ENCODE data around the gene SOBP. TPM values are rescaled to one million over a fixed set of nuclear protein-coding genes. Genes with fewer than 3 reads are reported as not detected.

Gene SOBP
- total RNA-seq, 4 donors from 2014 or later, result 0.27 to 2.7 (median 1.5) TPM

- intact Hi-C loops (cut with DNase I; ENCODE audit: low total_unique reads), result no loop called here
- DNase-seq (ENCODE audit: low spot score in 2 of 2), result no peak
- H3K4me3 ChIP-seq (ENCODE audit: low read depth, poor library complexity, severe bottlenecking), result no peak overlapping the region
- TF ChIP-seq CTCF (IDR thresholded peaks at IDR 0.05), result no peak
- no peak for TF ChIP-seq POLR2A (IDR thresholded peaks at IDR 0.05)
- WGBS, 2 donors, result 92% methylated on average over 6 of the region's 6 CpGs
These were observed 173.4 kb downstream of the SOBP start for GRCh38 chr6:107663308-107663707.

GRCh38 chr6:107665382-107665781 lies 175.5 kb downstream of the SOBP start:
- no peak for TF ChIP-seq CTCF (IDR thresholded peaks at IDR 0.05)
- no peak for DNase-seq (ENCODE audit: low spot score in 2 of 2)
- H3K4me3 ChIP-seq (ENCODE audit: low read depth, poor library complexity, severe bottlenecking), result no peak overlapping the region
- intact Hi-C loops (cut with DNase I; ENCODE audit: low total_unique reads), result no loop called here
- WGBS, 2 donors, result 55 to 67% methylated on average over 4 of the region's 4 CpGs

GRCh38 chr6:107666084-107666980 lies 176.4 kb downstream of the SOBP start:
- intact Hi-C loops (cut with DNase I; ENCODE audit: low total_unique reads), result no loop called here
- no peak for DNase-seq (ENCODE audit: low spot score in 2 of 2)
- TF ChIP-seq CTCF (IDR thresholded peaks at IDR 0.05) (no peak), POLR2A (IDR thresholded peaks at IDR 0.05) (no peak)
- H3K4me3 ChIP-seq (ENCODE audit: low read depth, poor library complexity, severe bottlenecking), result no peak overlapping the region
- 81 to 86% methylated on average over 15 of the region's 15 CpGs for WGBS, 2 donors

GRCh38 chr6:107666981-107667601 lies 177.2 kb downstream of the SOBP start:
- H3K4me3 ChIP-seq (ENCODE audit: low read depth, poor library complexity, severe bottlenecking), result no peak overlapping the region
- no peak for DNase-seq (ENCODE audit: low spot score in 2 of 2)
- TF ChIP-seq CTCF (IDR thresholded peaks at IDR 0.05) (no peak), POLR2A (IDR thresholded peaks at IDR 0.05) (no peak)
- intact Hi-C loops (cut with DNase I; ENCODE audit: low total_unique reads), result no loop called here
- 81 to 84% methylated on average over 13 of the region's 13 CpGs for WGBS, 2 donors

GRCh38 chr6:107667790-107668189 lies 177.9 kb downstream of the SOBP start:
- H3K4me3 ChIP-seq (ENCODE audit: low read depth, poor library complexity, severe bottlenecking), result no peak overlapping the region
- intact Hi-C loops (cut with DNase I; ENCODE audit: low total_unique reads), result no loop called here
- TF ChIP-seq CTCF (IDR thresholded peaks at IDR 0.05), result no peak
- no peak for DNase-seq (ENCODE audit: low spot score in 2 of 2)
- 87 to 91% methylated on average over 3 of the region's 3 CpGs for WGBS, 2 donors
